WTC11 (cell line): Measurements from ENCODE around the gene APCDD1. TPM values are rescaled to one million over a fixed set of nuclear protein-coding genes. Genes with fewer than 3 reads are reported as not detected.

Experiments
- ATAC-seq: fragments of 200-7000 bp; cut with Tn5 transposase; 2 replicates; pipeline ENCODE4 v1.10.0; 2021; ENCODE audit warnings: mild to moderate bottlenecking, moderate library complexity
- CTCF ChIA-PET: fragments of 300-600 bp; sonication (Branson Sonifier 250); formaldehyde crosslinking; loops from one replicate; lab custom pipeline; 2021; ENCODE audit warnings: antibody characterized with exemption; lab: Charles Lee
- POLR2A ChIA-PET: fragments of 350-600 bp; sonication (Branson Sonifier 250); formaldehyde crosslinking; loops from one replicate; lab custom pipeline; 2021; ENCODE audit warnings: antibody characterized with exemption; lab: Charles Lee
- DNase-seq: peaks from one replicate; pipeline ENCODE4 v3.0.0; 2021; ENCODE audit warnings: low spot score
- H3K27ac Mint-ChIP-seq: 2 replicates; pipeline ENCODE4 v1.8.0; 2021; ENCODE audit warnings: mixed read lengths
- H3K27me3 Mint-ChIP-seq: 2 replicates; pipeline ENCODE4 v1.8.0; 2021; ENCODE audit warnings: low read depth, mild to moderate bottlenecking, moderate library complexity, mixed read lengths
- H3K36me3 Mint-ChIP-seq: 2 replicates; pipeline ENCODE4 v1.8.0; 2021; ENCODE audit warnings: mixed read lengths
- H3K4me1 Mint-ChIP-seq: 2 replicates; pipeline ENCODE4 v1.8.0; 2022; ENCODE audit warnings: mixed read lengths
- H3K4me3 Mint-ChIP-seq: 2 replicates; pipeline ENCODE4 v1.8.0; 2021; ENCODE audit warnings: mild to moderate bottlenecking, moderate library complexity, mixed read lengths
- H3K9me3 Mint-ChIP-seq: 2 replicates; pipeline ENCODE4 v1.8.0; 2021; ENCODE audit warnings: mixed read lengths
- ATF1 ChIP-seq: sonication (generic); formaldehyde crosslinking; IDR thresholded peaks from 2 replicates; pipeline ENCODE4 v1.8.1; 2023; ENCODE audit warnings: mild to moderate bottlenecking, moderate library complexity, missing genetic modification reagents
- CBFB ChIP-seq: sonication (generic); formaldehyde crosslinking; IDR thresholded peaks from 2 replicates; pipeline ENCODE4 v1.8.1; 2022; ENCODE audit warnings: mild to moderate bottlenecking, low read depth, missing genetic modification reagents
- CREM ChIP-seq: sonication (generic); formaldehyde crosslinking; IDR thresholded peaks from 2 replicates; pipeline ENCODE4 v1.8.1; 2022; ENCODE audit warnings: mild to moderate bottlenecking, missing genetic modification reagents, moderate library complexity
- EMX1 ChIP-seq: fragments of 250-450 bp; sonication (Bioruptor Pico); IDR thresholded peaks from 2 replicates; pipeline ENCODE4 v1.8.0; 2021; ENCODE audit warnings: mild to moderate bottlenecking
- ESRRA ChIP-seq: sonication (generic); formaldehyde crosslinking; IDR thresholded peaks from 2 replicates; pipeline ENCODE4 v1.8.1; 2022; ENCODE audit warnings: mild to moderate bottlenecking, missing genetic modification reagents, borderline replicate concordance
- FOXJ3 ChIP-seq: sonication (generic); formaldehyde crosslinking; IDR thresholded peaks from 2 replicates; pipeline ENCODE4 v1.9.0; 2021; ENCODE audit warnings: missing genetic modification reagents, mild to moderate bottlenecking, borderline replicate concordance
- GRHL2 ChIP-seq: fragments of 250-450 bp; sonication (Bioruptor Pico); IDR thresholded peaks from 2 replicates; pipeline ENCODE4 v1.8.0; 2022; ENCODE audit warnings: mild to moderate bottlenecking, moderate library complexity; ENCODE audit not compliant: insufficient replicate concordance, severe bottlenecking
- HMGA2 ChIP-seq: fragments of 250-450 bp; sonication (Bioruptor Pico); IDR thresholded peaks from 2 replicates; pipeline ENCODE4 v1.4.0; 2021; ENCODE audit warnings: mild to moderate bottlenecking, moderate library complexity
- HMGXB4 ChIP-seq: sonication (generic); formaldehyde crosslinking; IDR thresholded peaks from 2 replicates; pipeline ENCODE4 v1.8.1; 2023; ENCODE audit warnings: mild to moderate bottlenecking, moderate library complexity, missing genetic modification reagents
- KAT7 ChIP-seq: sonication (generic); formaldehyde crosslinking; IDR thresholded peaks from 2 replicates; pipeline ENCODE4 v1.8.1; 2023; ENCODE audit warnings: missing genetic modification reagents, mild to moderate bottlenecking, borderline replicate concordance
- MAX ChIP-seq: sonication (generic); formaldehyde crosslinking; IDR thresholded peaks from 2 replicates; pipeline ENCODE4 v1.8.0; 2022; ENCODE audit warnings: mild to moderate bottlenecking, missing genetic modification reagents
- NR1H2 ChIP-seq: sonication (generic); formaldehyde crosslinking; IDR thresholded peaks from 2 replicates; pipeline ENCODE4 v1.9.0; 2021; ENCODE audit warnings: mild to moderate bottlenecking, moderate library complexity, missing genetic modification reagents
- OVOL2 ChIP-seq: fragments of 250-450 bp; sonication (Bioruptor Pico); IDR thresholded peaks from 2 replicates; pipeline ENCODE4 v1.9.0; 2021; ENCODE audit warnings: mild to moderate bottlenecking, borderline replicate concordance
- RELA ChIP-seq: sonication (generic); formaldehyde crosslinking; IDR thresholded peaks from 2 replicates; pipeline ENCODE4 v1.8.1; 2022; ENCODE audit warnings: missing genetic modification reagents, mild to moderate bottlenecking, borderline replicate concordance
- RORB ChIP-seq: fragments of 250-450 bp; sonication (Bioruptor Pico); IDR thresholded peaks from 2 replicates; pipeline ENCODE4 v1.9.0; 2021; ENCODE audit warnings: mild to moderate bottlenecking
- SMAD3 ChIP-seq: sonication (generic); formaldehyde crosslinking; IDR thresholded peaks from 2 replicates; pipeline ENCODE4 v1.8.0; 2022; ENCODE audit warnings: missing genetic modification reagents, mild to moderate bottlenecking, borderline replicate concordance
- SOX15 ChIP-seq: fragments of 250-450 bp; sonication (Bioruptor Pico); IDR thresholded peaks from 2 replicates; pipeline ENCODE4 v1.9.0; 2021; ENCODE audit warnings: mild to moderate bottlenecking
- TEAD1 ChIP-seq: sonication (generic); formaldehyde crosslinking; IDR thresholded peaks from 2 replicates; pipeline ENCODE4 v1.8.0; 2022; ENCODE audit warnings: mild to moderate bottlenecking, missing genetic modification reagents
- TEAD4 ChIP-seq: sonication (generic); formaldehyde crosslinking; IDR thresholded peaks from 2 replicates; pipeline ENCODE4 v1.8.0; 2022; ENCODE audit warnings: mild to moderate bottlenecking, missing genetic modification reagents
- ZNF138 ChIP-seq: sonication (generic); formaldehyde crosslinking; conservative IDR thresholded peaks from 2 replicates; pipeline ENCODE4 v1.8.1; 2022; ENCODE audit warnings: mild to moderate bottlenecking, moderate library complexity, missing genetic modification reagents
- ZNF317 ChIP-seq: sonication (generic); formaldehyde crosslinking; IDR thresholded peaks from 2 replicates; pipeline ENCODE4 v1.8.1; 2023; ENCODE audit warnings: low read depth, mild to moderate bottlenecking, moderate library complexity, missing genetic modification reagents, borderline replicate concordance
- ZNF423 ChIP-seq: fragments of 250-450 bp; sonication (Bioruptor Pico); IDR thresholded peaks from 2 replicates; pipeline ENCODE4 v2.1.2; 2022; ENCODE audit warnings: mild to moderate bottlenecking, moderate library complexity
- ZNF512 ChIP-seq: sonication (generic); formaldehyde crosslinking; IDR thresholded peaks from 2 replicates; pipeline ENCODE4 v1.8.1; 2022; ENCODE audit warnings: missing genetic modification reagents, borderline replicate concordance
- ZNF671 ChIP-seq: fragments of 250-450 bp; sonication (Bioruptor Pico); IDR thresholded peaks from 2 replicates; pipeline ENCODE4 v1.8.0; 2021; ENCODE audit warnings: mild to moderate bottlenecking
- total RNA-seq: library from RNA; stranded (reverse); gene quantifications from 3 replicates; pipeline ENCODE4 v1.2.3, GENCODE V29; 2021
- TF ChIP-seq, protein P1 (sequence below): fragments of 250-450 bp; sonication (Bioruptor Pico); IDR thresholded peaks from 2 replicates; pipeline ENCODE4 v1.9.0; 2021; ENCODE audit warnings: mild to moderate bottlenecking
- TF ChIP-seq, protein P2 (sequence below): sonication (generic); formaldehyde crosslinking; IDR thresholded peaks from 2 replicates; pipeline ENCODE4 v1.8.0; 2023; ENCODE audit warnings: missing genetic modification reagents, mild to moderate bottlenecking, borderline replicate concordance

The APCDD1 gene
- total RNA-seq, 1 experiment from 2014 or later, result 7.1 TPM

DNA sequence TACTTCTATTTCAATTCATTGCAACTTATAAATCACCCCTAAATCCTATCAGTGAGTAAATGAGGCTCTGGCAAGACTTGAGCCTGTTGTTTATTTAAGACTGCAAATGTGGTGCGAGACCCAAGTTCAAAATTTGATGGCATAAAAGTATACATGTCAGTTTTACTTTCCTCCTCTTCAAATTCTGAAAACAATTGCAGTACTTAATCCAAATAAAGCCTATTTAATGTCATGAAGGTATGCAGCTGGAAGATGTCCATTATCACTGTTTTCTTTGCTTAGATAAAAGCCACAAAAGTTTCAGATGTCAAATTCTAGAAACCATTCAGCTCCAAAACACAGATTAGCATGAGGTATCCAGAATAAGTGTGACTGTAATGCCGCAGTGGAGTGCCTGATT lies 3.3 kb downstream of the APCDD1 start:
- Mint-ChIP-seq H3K36me3 (no peaks in the 10 kb centered on the region), H3K4me3 (no peak overlapping the region), H3K27ac (no peak overlapping the region), H3K9me3 (no peaks in the 10 kb centered on the region), H3K27me3 (peaks cover 45% of the 10 kb centered on the region), H3K4me1 (peaks cover 22% of the 10 kb centered on the region)
- POLR2A ChIA-PET, result no interaction called here
- ATAC-seq (no peak), DNase-seq (no peak)
- TF ChIP-seq ESRRA (CRISPR knock-in tag), result no peak
- no peak for TF ChIP-seq OVOL2 (CRISPR knock-in tag)
- no peak for TF ChIP-seq ZNF317
- no peak for TF ChIP-seq HMGA2 (CRISPR knock-in tag)
- TF ChIP-seq SOX15, result no peak
- TF ChIP-seq GRHL2 (CRISPR knock-in tag), result no peak
- no peak for TF ChIP-seq CREM (CRISPR knock-in tag)
- TF ChIP-seq TEAD1 (CRISPR knock-in tag), result no peak
- TF ChIP-seq ZNF423 (CRISPR knock-in tag), result no peak
- no peak for TF ChIP-seq HMGXB4 (CRISPR knock-in tag)
- TF ChIP-seq ZNF138 (CRISPR knock-in tag), result no peak
- TF ChIP-seq NR1H2, result no peak
- TF ChIP-seq EMX1 (CRISPR knock-in tag), result no peak
- TF ChIP-seq, protein P1, sequence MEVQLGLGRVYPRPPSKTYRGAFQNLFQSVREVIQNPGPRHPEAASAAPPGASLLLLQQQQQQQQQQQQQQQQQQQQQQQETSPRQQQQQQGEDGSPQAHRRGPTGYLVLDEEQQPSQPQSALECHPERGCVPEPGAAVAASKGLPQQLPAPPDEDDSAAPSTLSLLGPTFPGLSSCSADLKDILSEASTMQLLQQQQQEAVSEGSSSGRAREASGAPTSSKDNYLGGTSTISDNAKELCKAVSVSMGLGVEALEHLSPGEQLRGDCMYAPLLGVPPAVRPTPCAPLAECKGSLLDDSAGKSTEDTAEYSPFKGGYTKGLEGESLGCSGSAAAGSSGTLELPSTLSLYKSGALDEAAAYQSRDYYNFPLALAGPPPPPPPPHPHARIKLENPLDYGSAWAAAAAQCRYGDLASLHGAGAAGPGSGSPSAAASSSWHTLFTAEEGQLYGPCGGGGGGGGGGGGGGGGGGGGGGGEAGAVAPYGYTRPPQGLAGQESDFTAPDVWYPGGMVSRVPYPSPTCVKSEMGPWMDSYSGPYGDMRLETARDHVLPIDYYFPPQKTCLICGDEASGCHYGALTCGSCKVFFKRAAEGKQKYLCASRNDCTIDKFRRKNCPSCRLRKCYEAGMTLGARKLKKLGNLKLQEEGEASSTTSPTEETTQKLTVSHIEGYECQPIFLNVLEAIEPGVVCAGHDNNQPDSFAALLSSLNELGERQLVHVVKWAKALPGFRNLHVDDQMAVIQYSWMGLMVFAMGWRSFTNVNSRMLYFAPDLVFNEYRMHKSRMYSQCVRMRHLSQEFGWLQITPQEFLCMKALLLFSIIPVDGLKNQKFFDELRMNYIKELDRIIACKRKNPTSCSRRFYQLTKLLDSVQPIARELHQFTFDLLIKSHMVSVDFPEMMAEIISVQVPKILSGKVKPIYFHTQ (CRISPR knock-in tag), result no peak
- no peak for TF ChIP-seq ZNF671 (CRISPR knock-in tag)
- TF ChIP-seq TEAD4 (CRISPR knock-in tag), result no peak
- TF ChIP-seq SMAD3 (CRISPR knock-in tag), result no peak
- no peak for TF ChIP-seq ZNF512 (CRISPR knock-in tag)
- no peak for TF ChIP-seq CBFB (CRISPR knock-in tag)
- TF ChIP-seq MAX (CRISPR knock-in tag), result no peak
- CTCF ChIA-PET, result no interaction called here

DNA sequence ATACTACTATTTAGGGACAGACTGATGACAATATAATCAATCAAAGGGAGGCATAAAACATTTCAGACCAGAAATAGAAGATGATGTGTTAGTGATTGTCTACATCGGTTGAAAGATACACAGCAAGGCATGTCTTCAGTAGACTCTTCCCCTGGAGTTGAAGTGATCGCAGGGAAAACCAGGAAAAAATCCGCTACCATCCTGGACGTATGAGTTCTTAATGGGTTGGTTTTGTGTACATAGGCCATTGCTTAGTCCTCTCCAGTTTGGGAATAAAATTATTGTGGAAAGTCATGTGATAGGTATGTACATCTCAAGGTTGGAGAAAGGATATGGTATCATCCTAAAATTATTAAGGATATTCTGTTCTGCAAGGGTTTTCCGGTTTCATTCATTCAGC lies 4.3 kb downstream of the APCDD1 start:
- H3K27me3 Mint-ChIP-seq, result peaks cover 41% of the 10 kb centered on the region
- H3K9me3 Mint-ChIP-seq, result no peaks in the 10 kb centered on the region
- ChIA-PET CTCF (no interaction called here), POLR2A (no interaction called here)
- DNase-seq, result no peak
- ATAC-seq, result no peak
- no peak overlapping the region for H3K27ac Mint-ChIP-seq
- no peaks in the 10 kb centered on the region for H3K36me3 Mint-ChIP-seq
- peaks cover 29% of the 10 kb centered on the region for H3K4me1 Mint-ChIP-seq
- H3K4me3 Mint-ChIP-seq, result no peak overlapping the region
- TF ChIP-seq FOXJ3 (CRISPR knock-in tag) (no peak), SMAD3 (CRISPR knock-in tag) (no peak), ATF1 (CRISPR knock-in tag) (no peak), RELA (CRISPR knock-in tag) (no peak), KAT7 (CRISPR knock-in tag) (no peak), HMGXB4 (CRISPR knock-in tag) (no peak), RORB (CRISPR knock-in tag) (no peak)
- TF ChIP-seq, protein P2, sequence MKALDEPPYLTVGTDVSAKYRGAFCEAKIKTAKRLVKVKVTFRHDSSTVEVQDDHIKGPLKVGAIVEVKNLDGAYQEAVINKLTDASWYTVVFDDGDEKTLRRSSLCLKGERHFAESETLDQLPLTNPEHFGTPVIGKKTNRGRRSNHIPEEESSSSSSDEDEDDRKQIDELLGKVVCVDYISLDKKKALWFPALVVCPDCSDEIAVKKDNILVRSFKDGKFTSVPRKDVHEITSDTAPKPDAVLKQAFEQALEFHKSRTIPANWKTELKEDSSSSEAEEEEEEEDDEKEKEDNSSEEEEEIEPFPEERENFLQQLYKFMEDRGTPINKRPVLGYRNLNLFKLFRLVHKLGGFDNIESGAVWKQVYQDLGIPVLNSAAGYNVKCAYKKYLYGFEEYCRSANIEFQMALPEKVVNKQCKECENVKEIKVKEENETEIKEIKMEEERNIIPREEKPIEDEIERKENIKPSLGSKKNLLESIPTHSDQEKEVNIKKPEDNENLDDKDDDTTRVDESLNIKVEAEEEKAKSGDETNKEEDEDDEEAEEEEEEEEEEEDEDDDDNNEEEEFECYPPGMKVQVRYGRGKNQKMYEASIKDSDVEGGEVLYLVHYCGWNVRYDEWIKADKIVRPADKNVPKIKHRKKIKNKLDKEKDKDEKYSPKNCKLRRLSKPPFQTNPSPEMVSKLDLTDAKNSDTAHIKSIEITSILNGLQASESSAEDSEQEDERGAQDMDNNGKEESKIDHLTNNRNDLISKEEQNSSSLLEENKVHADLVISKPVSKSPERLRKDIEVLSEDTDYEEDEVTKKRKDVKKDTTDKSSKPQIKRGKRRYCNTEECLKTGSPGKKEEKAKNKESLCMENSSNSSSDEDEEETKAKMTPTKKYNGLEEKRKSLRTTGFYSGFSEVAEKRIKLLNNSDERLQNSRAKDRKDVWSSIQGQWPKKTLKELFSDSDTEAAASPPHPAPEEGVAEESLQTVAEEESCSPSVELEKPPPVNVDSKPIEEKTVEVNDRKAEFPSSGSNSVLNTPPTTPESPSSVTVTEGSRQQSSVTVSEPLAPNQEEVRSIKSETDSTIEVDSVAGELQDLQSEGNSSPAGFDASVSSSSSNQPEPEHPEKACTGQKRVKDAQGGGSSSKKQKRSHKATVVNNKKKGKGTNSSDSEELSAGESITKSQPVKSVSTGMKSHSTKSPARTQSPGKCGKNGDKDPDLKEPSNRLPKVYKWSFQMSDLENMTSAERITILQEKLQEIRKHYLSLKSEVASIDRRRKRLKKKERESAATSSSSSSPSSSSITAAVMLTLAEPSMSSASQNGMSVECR (CRISPR knock-in tag), result no peak
